Measurements from ENCODE around the gene UTRN.

- no peak for TF ChIP-seq CTCF (conservative IDR thresholded peaks at IDR 0.05 in 1 of 2, IDR thresholded peaks at IDR 0.05 in 1 of 2; ENCODE audit: low read depth in 1 of 2, low read length in 2 of 2)
- TF ChIP-seq EZH2 (IDR thresholded peaks at IDR 0.05; ENCODE audit: low read length, missing control alignments) = no peak
Measured at GRCh38 chr6:144250276-144250675, 34.9 kb upstream of the UTRN start.
